Dedifferentiated amniotic fluid mesenchymal stem cell (primary cell): Measurements from ENCODE around the gene WNT5B.

Source experiments
- DNase-seq: peaks from one replicate; pipeline ENCODE4 v3.0.0-alpha.2; 2016; ENCODE audit errors: extremely low spot score

WNT5B gene

DNA sequence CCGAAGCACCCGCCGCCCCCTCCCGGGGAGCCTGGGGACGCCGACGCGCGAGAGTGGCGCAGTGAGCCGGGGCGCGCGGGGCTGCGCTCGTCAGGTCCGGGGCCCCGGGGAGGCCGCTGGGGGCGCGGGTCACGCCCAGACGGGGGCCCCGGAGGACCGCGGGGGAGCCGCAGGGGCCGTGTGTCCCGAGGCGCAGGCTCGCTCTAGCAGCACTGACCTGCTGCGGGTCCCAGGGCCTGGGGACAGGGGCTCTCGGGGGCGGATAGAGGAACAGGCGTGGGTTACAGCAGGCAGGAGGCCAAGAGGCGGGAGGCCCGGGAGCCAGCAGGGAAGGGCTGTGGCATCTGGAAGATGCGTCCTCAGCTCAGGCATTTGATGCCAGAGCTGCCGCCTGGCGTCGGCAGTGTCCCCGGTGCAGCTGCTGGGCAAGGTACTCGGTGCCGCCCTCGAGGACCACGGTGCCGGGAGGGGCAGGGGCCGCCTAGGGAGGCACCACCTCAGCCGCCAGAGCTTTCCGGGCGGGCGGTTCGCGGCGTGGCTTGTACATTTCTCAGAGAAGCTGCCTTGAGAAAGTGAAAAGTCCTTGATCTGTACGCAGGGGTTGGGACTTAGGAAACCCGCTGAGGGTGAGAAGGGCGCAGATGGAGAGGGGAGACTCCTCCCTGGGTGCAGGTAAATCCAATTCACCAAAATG, 1.2 kb downstream of the WNT5B start:
- no peak for DNase-seq

GRCh38 chr12:1630827-1631591, 2.0 kb downstream of the WNT5B start:
- DNase-seq: no peak

- no peak for DNase-seq
Observed at GRCh38 chr12:1632702-1633101, 3.7 kb downstream of the WNT5B start.

DNA sequence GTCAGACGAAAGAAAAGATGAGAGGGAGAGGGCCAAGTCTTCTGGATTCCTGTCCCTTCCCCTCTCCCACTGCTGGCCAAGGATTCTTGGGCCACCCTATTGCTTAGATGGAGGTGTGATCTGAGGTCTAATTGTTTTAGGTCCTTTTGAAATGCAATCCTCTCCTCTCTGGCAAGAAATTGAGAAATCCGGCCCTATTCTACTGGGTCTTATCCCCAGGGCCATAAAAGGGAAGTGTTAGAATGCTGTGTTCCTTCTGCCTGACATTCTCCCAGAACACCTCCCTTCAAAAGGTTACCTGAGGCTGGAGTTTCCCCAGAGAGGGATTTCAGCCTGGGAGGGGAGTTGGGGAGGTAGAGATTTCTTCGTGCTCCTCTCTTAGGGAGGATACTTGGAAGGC, 4.4 kb downstream of the WNT5B start:
- no peak for DNase-seq

GRCh38 chr12:1634149-1634548, 5.1 kb downstream of the WNT5B start:
- DNase-seq: no peak

DNA sequence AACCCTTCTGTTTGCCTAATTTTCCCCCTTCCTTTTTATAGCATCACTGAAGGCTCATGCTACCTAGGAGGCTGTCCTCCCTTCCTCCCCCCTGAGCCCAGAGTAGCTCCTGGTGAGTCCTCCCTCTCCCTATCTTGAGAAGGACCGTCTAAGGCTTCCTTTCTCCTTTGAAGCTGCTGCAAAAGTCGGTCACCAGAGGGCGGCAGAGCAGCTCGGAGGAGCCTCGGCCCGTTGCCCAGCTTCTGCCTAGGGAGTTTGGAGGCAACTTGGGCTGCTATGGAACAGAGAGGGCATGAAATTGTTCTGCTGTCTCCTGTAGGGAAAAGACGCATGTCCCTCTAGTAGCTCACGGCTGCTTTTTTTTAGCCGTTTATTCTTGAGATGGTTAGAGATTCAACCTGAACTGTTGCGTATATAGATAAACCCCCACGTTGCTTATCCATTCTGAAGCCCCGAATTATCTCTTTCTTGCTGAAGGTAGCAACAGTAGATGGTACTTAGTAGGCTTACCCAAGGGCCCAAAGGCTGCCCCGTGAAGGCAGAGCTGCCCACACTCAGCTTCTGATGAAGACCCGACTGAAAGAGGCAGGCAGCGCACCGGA, 5.7 kb downstream of the WNT5B start:
- peak; percentile 69 for DNase-seq

DNA sequence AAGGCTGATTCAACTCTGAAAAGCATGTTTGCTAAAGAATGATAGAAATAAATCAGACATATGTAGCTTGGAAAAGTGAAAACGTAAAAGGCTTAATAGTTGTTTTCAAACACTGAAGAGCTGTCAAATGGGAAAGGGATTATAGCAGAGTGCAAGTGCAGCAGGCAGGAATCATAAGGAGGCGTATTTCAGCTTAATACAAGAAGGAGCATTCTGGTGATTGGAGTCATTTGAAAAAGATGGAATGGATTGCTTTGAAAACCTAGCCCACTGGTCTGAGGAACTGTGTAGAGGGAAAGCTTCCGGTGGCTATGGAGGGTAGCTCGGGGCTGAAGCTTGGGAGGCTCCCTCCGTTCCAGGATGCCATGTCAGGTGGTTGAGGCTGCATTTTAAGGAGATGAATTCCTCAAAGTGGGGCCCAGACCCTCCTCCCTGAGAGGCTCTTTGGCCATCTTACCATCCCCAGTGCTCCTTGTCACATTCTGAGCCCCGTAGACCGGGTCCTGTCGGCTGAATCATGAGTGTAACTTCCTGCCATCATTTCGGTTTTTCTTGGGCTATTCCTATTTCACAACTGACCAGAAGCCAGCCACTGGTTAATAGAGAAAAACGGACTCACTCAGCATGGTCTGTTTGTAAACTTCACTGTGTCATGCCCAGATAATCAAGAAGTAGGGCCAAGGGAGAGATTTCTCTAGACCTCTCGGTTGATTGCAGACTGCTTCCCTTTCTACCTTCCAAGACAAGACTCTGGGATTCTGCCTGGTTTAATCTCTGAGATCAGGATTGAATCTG, 6.5 kb downstream of the WNT5B start:
- DNase-seq: no peak

- DNase-seq: no peak
Observed at GRCh38 chr12:1638203-1638602, 9.2 kb downstream of the WNT5B start.

- no peak for DNase-seq
Observed at GRCh38 chr12:1639538-1639937, 10.5 kb downstream of the WNT5B start.

- no peak for DNase-seq
Observed at GRCh38 chr12:1640328-1641234, 11.6 kb downstream of the WNT5B start.

DNA sequence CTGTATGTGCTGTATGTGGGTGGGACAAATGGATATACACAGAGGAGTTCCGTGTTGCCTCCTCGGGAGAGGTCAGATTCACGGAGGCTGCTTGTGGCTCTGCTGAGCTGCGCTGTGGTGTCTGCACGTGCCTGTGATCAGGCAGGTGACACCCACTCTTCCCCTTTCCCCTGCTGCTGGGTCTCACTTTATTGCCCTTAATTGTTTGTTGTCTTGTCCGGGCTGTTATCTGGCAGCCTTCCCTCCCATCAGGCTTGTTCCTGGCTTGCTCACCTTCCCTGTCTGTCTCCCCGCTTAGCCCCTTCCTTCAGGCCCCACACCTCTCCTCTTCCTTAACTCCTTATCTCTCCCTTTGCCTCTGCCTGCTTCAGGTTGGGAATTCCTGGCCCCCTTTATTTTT, 13.5 kb downstream of the WNT5B start:
- DNase-seq: no peak

DNA sequence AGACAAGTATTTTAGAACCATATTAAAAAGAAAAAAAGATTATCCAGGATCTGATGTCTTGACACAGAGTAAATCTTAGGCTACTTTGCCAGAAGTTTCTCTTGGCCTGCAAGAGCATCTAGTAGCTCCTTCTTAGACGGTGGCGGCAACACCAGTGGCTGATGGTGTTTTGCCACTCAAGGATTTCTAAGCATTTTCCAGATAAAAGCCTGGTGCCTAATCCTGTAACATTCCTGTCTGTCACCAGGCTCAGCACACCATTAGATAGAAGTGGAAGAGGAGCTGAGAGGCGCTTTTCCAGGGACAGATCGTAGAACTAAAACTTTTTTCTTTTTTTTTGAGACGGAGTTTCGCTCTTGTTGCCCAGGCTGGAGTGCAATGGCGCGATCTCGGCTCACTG, 14.0 kb downstream of the WNT5B start:
- no peak for DNase-seq

DNA sequence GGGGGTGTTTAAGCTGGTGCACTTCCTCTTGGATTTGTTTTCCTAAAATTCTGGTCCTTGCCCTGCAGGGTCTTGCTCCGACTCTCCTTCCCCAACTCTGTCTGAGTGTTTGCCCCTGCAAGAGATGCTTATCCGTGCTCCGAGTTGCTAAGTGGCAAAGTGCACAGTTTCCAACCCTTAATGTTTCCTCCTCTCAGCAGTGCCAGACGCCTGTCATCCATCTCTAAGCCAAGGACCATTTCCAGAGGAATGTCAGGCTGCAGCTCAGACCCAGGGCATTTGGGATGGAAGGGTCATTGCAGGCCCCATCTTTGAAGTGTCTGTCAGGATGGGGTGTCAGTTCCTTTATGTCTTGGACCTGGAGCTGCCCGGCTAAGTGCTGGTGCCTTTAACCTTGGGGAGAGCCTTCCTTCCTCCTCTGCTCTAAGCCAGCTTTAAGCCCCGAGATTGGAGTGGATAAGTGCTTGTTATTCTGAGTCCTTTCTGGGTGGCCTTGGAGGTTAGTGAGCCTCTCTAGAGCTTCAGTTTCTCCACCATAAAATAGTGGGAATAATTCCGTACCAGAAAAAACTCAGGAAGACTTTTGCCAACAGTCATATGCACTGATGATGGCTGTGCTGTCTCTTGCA, 15.0 kb downstream of the WNT5B start:
- no peak for DNase-seq

GRCh38 chr12:1644534-1645438, 15.8 kb downstream of the WNT5B start:
- peak; percentile 51 for DNase-seq

- no peak for DNase-seq
Observed at GRCh38 chr12:1645819-1646218, 16.8 kb downstream of the WNT5B start.

DNA sequence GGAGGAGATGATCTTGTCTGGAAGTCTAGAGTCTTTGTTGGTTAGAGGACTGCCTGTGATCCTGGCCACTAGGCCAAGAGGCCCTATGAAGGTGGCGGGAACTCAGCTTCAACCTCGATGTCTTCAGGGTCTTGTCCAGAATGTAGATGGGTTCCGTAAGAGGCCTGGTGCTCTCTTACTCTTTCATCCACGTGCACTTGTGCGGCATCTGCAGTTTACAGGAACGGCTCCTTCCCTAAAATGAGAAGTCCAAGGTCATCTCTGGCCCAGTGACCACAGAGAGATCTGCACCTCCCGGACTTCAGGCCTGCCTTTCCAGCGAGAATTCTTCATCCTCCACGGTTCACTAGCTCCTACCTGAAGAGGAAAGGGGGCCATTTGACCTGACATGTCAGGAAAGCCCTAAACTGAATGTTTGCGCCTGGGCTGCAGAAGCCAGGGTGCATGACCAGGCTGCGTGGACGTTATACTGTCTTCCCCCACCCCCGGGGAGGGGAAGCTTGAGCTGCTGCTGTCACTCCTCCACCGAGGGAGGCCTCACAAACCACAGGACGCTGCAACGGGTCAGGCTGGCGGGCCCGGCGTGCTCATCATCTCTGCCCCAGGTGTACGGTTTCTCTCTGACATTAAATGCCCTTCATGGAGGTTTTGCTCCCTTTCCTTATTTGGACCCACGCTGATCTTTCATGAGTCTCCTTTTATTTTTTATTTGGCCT, 17.7 kb downstream of the WNT5B start:
- no peak for DNase-seq

DNA sequence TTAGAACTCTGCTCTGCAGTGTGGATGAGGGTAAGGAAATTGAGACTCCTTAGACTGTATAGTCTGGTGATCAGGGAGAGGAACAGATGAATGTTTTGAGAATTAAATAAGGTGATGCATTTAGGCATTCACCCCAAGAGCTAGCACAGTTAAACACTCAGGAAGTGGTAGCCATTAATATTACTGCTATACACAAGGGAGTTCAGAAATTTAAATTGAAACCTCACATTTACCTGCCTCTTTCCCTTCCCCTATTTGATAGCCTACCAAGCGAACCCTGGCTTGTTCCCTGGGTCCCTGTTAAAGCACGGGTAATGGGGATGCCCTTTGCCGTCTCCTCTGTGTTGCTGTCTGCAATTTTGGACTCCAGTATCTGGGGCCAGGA, 18.2 kb downstream of the WNT5B start:
- no peak for DNase-seq

- no peak for DNase-seq
Observed at GRCh38 chr12:1650260-1650977, 21.4 kb downstream of the WNT5B start.
